G401.6 (cell line): Measurements from ENCODE around the gene ALPP.
"Not testable (repeated sequence)": the region's sequence is repeated elsewhere in the genome, so short reads cannot be mapped to it uniquely, and the experiment has no call there.

ENCODE experiments used
- FAIRE-seq: peaks from 2 replicates; lab custom pipeline; 2012; peaks lifted over from hg19 to GRCh38; lab: Jason Lieb, UNC

ALPP gene

DNA sequence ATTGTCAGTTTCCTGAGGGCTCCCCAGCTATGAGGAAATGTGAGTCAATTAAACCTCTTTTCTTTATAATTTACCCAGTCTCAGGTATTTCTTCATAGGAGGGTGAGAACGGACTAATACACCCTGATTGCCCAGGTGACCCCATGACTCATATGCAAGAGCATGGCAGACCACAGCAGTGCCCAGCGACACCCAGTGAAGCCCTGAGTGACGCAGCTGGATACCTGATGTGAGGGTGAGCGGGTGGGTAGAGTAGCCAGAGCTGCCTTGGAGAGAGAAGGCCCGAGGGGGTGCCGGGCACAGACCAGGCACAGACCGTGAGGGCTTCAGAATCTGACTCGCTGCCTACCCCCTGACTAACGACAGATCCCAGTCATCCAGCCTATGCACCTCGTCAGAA lies 43.5 kb downstream of the ALPP start:
- no peak for FAIRE-seq

DNA sequence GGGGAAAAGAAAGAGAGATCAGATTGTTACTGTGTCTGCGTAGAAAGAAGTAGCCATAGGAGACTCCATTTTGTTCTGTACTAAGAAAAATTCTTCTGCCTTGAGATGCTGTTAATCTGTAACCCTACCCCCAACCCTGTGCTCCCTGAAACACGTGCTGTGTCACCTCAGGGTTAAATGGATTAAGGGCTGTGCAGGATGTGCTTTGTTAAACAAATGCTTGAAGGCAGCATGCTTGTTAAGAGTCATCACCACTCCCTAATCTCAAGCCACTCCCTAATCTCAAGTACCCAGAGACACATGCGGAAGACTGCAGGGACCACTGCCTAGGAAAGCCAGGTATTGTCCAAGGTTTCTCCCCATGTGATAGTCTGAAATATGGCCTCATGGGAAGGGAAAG lies 44.4 kb downstream of the ALPP start:
- not testable (repeated sequence) for FAIRE-seq

DNA sequence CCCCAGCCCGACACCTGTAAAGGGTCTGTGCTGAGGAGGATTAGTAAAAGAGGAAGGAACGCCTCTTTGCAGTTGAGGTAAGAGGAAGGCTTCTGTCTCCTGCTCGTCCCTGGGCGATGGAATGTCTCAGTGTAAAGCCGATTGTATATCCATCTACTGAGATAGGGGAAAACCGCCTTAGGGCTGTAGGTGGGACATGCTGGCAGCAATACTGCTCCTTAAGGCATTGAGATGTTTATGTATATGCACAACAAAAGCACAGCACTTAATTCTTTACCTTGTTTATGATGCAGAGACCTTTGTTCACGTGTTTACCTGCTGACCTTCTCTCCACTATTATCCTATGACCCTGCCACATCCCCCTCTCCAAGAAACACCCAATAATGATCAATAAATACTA lies 44.9 kb downstream of the ALPP start:
- FAIRE-seq: not testable (repeated sequence)

DNA sequence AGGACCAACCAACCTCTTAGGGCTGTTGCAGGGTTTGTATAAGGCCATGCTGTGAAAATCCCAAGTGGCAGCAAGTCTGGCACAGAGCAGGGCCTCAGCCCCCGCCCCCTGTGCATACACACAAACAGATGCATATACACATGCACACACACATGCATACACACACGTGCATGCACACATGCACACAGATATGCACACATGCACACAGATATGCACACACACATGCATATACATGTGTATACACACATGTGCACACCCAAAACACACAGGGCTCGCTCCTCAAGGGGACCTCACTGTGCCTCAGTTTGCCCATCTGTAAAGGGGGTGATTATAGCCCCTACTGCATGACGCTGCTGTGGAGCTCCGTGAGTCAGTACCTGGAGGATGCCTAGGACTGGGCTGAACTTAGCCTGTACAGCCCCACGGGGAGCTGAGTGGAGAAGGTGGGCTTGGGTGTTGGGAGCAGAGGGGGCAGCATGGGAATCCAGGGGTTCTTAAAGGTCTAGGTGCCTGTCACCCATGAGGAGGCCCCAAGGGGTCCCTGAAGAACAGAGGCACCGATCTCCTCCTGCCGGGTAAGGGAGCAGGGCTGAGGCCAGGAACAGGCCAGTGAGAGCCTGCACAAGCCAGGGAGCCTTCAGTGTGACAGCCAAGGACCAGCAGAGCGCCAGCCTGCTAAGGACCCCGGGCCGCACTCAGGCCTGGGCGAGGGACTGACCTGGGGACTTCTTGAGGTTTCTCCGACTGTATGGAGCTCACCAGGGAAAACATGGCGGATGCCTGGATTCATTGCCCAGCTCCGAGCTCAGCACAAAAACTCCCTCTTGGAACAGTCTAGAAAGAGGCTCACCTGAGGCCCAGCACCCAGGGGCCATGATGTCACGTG lies 53.4 kb downstream of the ALPP start:
- no peak for FAIRE-seq
